ENCODE measurements around the gene ARID1B.
A peak's percentile ranks its signal among the peaks of the same experiment; 100 is the strongest.

The ARID1B gene

GRCh38 chr6:157221049-157221816, 444.1 kb downstream of the ARID1B start (continued):
- 0 out of 2 replicates have a peak, but pooled peaks have one; percentile 4 for TF ChIP-seq PRDM10 (tag by site-specific recombination; IDR thresholded peaks at IDR 0.05)
- TF ChIP-seq ZXDB (tag by site-specific recombination; IDR thresholded peaks at IDR 0.05): peak; percentile 76; the same call in 1 of the 2 replicates
- no peak for TF ChIP-seq ZNF555 (tag by site-specific recombination; conservative IDR thresholded peaks at IDR 0.05)
- TF ChIP-seq ZNF391 (tag by site-specific recombination; IDR thresholded peaks at IDR 0.05; ENCODE audit: borderline replicate concordance, low read depth): peak; percentile 38; the same call in 1 of the 2 replicates
- peak; percentile 69 for TF ChIP-seq ZNF341 (tag by site-specific recombination; IDR thresholded peaks at IDR 0.05; ENCODE audit: low read depth)
- peak; percentile 99 for TF ChIP-seq ZSCAN4 (tag by site-specific recombination; IDR thresholded peaks at IDR 0.05)
- peak; percentile 40; the same call in 1 of the 2 replicates for TF ChIP-seq ZNF366 (tag by site-specific recombination; conservative IDR thresholded peaks at IDR 0.05)
- TF ChIP-seq CTCF (tag by site-specific recombination; IDR thresholded peaks at IDR 0.05): peak; percentile 39; the same call in 1 of the 2 replicates
- TF ChIP-seq ZNF223 (tag by site-specific recombination; IDR thresholded peaks at IDR 0.05): 0 out of 2 replicates have a peak, but pooled peaks have one; percentile 10
- TF ChIP-seq ZNF596 (tag by site-specific recombination; IDR thresholded peaks at IDR 0.05): 0 out of 2 replicates have a peak, but pooled peaks have one; percentile 6
- peak; percentile 62 for TF ChIP-seq ZBTB26 (tag by site-specific recombination; optimal IDR thresholded peaks at IDR 0.05)
- TF ChIP-seq ZNF561 (tag by site-specific recombination; IDR thresholded peaks at IDR 0.05; ENCODE audit: borderline replicate concordance): peak; percentile 74; the same call in 1 of the 2 replicates
- TF ChIP-seq ZEB2 (tag by site-specific recombination; IDR thresholded peaks at IDR 0.05): peak; percentile 84; the same call in 1 of the 2 replicates
- peak; percentile 55; the same call in 1 of the 2 replicates for TF ChIP-seq PRDM1 (tag by site-specific recombination; IDR thresholded peaks at IDR 0.05)
- TF ChIP-seq ZBTB48 (tag by site-specific recombination; IDR thresholded peaks at IDR 0.05): peak; percentile 49; the same call in 1 of the 2 replicates
- TF ChIP-seq KLF10 (tag by site-specific recombination; IDR thresholded peaks at IDR 0.05): no peak
- TF ChIP-seq ZNF266 (tag by site-specific recombination; IDR thresholded peaks at IDR 0.05; ENCODE audit: low read depth): 0 out of 2 replicates have a peak, but pooled peaks have one; percentile 15
- no peak for TF ChIP-seq SCRT1 (tag by site-specific recombination; IDR thresholded peaks at IDR 0.05; ENCODE audit: borderline replicate concordance)
- 0 out of 2 replicates have a peak, but pooled peaks have one; percentile 22 for TF ChIP-seq IKZF3 (tag by site-specific recombination; IDR thresholded peaks at IDR 0.05)
- TF ChIP-seq ZNF707 (tag by site-specific recombination; IDR thresholded peaks at IDR 0.05): 0 out of 2 replicates have a peak, but pooled peaks have one; percentile 25
- no peak for TF ChIP-seq ZFP41 (tag by site-specific recombination; IDR thresholded peaks at IDR 0.05; ENCODE audit: borderline replicate concordance)
- 0 out of 2 replicates have a peak, but pooled peaks have one; percentile 19 for TF ChIP-seq KLF9 (tag by site-specific recombination; IDR thresholded peaks at IDR 0.05; ENCODE audit: low read depth)
- TF ChIP-seq ZNF585B (tag by site-specific recombination; IDR thresholded peaks at IDR 0.05): no peak
- 0 out of 2 replicates have a peak, but pooled peaks have one; percentile 22 for TF ChIP-seq PATZ1 (tag by site-specific recombination; IDR thresholded peaks at IDR 0.05)
- TF ChIP-seq ZNF645 (tag by site-specific recombination; IDR thresholded peaks at IDR 0.05): peak; percentile 83; the same call in 1 of the 2 replicates
- peak; percentile 93 for TF ChIP-seq ZNF2 (tag by site-specific recombination; IDR thresholded peaks at IDR 0.05)

Measured in HEK293 (cell line).